HT1080 (cell line): ENCODE results near the gene TMC8. TPM values are rescaled to one million over a fixed set of nuclear protein-coding genes. Genes with fewer than 3 reads are reported as not detected.

ENCODE experiments used
- DNase-seq: peaks from one replicate; pipeline ENCODE4 v3.0.0-alpha.2; 2015; ENCODE audit warnings: low read depth
- total RNA-seq: library from RNA; depleted of rRNA; stranded (reverse); fragments of >200 nt; shearing (Covaris generic); gene quantifications from 2 replicates; pipeline ENCODE4 v1.2.3, GENCODE V29; 2014; rRNA removed

TMC8 gene
- total RNA-seq, 1 experiment from 2014 or later = 0.95 TPM

DNA sequence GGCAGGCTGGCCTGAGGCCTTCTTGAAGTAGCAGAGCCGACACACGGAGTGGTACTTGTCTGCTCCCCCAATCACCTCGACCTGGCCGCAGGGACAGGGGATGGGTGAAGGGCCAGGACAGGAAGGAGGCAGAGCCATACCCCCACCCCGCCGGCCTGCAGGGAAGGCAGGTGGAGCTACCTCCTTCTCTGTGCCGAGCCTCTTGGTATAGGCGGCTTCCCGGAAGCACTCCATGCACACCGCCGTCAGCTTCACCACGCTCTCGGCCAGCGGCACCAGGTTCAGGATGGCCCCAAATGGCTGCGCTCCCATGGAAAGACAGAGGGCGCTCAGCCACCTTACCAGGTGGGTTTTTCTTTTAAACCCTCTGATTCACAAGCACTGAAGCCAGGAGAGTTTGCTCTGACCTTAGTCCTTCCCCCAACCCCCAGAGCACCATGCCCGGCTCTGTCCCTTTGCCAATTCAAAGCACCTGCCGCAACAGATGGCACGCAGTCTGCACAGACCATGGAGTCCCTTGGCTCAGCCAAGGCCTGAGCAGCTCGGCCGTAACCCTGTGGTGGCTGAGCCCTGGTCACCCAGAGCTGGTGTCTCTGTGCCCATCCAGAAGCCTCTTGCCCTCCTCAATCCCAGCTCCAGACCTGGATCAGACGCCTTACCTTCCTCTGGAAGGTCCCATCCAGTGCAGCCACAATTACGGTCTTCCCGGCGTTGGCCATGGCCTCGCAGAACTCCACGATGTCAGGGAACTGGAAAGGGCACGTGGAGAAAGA lies 44.5 kb downstream of the TMC8 start:
- no peak for DNase-seq

DNA sequence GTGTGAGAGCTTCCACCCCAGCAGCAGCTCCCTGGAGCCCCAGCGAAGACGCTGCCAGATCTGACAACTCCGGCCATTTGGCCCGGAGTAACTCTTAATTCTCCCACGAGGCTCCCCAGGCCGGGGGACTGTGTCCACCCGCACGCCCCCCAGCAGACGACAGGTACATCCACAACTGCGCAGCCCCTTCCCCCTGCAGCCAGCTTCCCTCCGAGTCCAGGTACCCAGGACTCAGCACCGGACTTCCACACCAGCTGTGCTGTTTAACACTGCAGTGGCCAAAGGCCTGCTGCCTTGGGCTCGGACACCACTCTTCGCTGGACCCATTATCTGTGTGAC lies 45.0 kb downstream of the TMC8 start:
- DNase-seq = no peak

DNA sequence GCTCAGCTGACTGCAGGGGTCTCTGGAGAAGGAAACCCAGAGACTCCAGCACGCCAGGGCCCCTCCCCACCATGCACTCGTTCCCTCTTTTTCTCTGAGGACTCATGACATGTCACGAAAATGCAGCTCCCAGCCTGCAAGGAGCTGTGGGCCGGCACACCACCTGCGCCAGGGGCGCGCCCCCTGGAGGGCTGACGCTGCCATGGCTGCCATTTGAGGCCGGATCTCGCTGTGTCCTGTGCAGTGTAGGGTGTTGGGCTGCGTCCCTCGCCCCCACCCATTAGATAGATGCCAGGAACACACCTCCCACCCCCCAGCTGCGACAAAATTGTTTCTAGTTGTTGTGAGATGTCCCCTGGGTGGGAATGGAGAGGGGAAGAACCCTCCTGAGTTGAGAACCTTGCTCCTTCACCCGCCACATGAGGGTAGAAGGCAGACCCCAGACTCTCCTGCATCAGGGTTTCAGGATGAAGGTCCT lies 46.0 kb downstream of the TMC8 start:
- DNase-seq = peak; percentile 32

- no peak for DNase-seq
Measured at GRCh38 chr17:78179372-78179771, 48.8 kb downstream of the TMC8 start.

GRCh38 chr17:78180083-78180482 lies 49.5 kb downstream of the TMC8 start:
- no peak for DNase-seq

DNA sequence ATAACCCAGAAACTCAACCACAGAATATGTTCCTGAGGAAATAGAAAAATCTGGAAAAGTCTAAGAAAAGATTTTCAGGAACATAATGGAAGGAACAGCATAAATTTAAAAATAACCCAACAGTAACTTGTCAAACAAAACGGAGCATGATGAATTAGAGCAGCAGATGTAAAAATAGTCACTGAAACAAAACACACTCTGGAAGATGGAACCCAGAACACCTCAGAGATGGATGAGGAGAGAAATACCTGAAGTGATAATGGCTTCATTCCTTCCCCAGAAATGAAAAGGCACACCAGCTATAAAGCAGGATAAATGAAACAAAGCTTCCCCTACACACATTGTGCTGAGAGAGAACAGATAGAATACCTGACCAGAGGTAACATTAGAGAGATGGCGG lies 49.9 kb downstream of the TMC8 start:
- no peak for DNase-seq

- DNase-seq = no peak
Measured at GRCh38 chr17:78182504-78182903, 51.9 kb downstream of the TMC8 start.

- DNase-seq = no peak
Measured at GRCh38 chr17:78183916-78184315, 53.3 kb downstream of the TMC8 start.

DNA sequence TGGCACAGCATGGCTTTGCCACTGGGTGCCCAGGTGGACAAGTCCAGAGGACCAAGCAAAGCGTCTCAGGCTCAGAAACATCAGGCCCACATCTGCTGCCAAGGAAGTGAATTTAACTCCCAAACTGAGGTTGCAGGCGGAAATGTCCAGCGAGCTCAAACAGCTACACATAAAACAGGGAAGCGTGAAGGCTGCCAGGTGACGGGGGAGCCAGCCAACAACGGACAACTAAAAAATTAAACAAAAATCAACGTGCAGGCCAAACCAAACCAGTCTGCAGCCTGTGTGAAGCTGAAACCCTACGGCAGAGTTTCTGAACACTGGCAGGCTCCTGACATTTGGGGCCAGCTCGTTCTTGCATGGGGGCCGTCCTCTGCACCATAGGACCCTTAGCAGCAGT lies 53.8 kb downstream of the TMC8 start:
- no peak for DNase-seq

DNA sequence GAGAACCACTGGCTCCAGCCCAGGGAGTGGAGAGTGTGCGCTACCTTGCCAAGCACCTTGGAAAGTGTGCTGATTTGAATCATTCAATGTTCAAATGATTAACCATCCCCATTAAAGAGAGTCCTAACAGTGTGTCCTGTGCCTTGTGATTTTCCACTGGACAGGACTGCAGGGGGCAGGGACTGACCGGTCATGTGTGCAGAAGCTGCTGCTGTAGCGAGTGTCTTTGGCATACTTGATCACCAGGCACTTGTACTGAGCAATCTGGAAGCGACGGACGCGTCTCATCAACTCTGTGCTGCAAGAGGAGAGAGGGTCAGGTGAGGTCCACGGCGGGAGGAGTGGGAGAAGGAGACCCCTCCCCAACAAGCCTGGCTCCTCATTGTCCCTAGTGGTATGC lies 54.3 kb downstream of the TMC8 start:
- DNase-seq = no peak

DNA sequence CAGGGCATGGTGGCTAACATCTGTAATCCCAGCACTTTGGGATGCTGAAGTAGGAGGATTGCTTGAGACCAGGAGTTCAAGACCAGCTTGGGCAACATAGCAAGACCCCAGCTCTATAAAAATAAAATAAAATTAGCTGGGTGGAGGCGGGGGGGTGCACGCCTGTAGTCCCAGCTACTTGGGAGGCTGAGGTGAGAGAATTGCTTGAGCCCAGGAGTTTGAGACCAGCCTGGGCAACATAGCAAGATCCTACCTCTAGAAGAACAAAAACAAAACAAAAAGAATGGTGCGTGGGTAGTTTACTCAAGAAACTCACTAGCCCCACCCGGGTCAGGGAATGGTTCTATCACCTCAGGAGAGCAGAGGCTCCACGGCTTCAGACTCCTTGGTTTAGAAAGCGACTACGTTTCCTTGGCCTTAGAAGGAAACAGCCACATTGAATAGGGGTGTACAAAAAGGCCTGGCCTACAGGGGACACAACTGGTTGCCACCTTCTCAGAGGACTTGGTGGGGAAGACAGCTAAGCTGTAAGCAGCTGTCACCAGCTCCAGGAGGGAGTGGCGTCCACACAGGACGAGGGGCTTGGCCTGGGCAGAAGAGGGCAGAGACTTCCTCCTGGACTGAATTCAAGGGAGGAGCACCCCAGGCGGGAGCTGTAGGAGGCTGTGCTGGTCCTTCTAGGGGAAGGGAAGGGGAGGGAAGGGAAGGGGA lies 55.6 kb downstream of the TMC8 start:
- peak; percentile 59 for DNase-seq

- peak; percentile 98 for DNase-seq
Measured at GRCh38 chr17:78186692-78187595, 56.4 kb downstream of the TMC8 start, which contains the start of the genes AFMID and TK1. TSS of gene AFMID (plus strand) at chr17:78187362. CDS start at chr17:78187371, 9 bp downstream. TSS of gene TK1 (minus strand) at chr17:78187052. CDS start at chr17:78186994, 58 bp downstream.

Other genes starting within 250 kb of the TMC8 start
- 2.7 and 4.1 TPM in 2 replicates for gene TNRC6C, start 172.1 kb upstream of the TMC8 start, total RNA-seq
- gene TMC6, start 2.0 kb upstream of the TMC8 start, total RNA-seq = 4.0 and 6.1 TPM in 2 replicates
- gene C17orf99, start 15.6 kb downstream of the TMC8 start, total RNA-seq = not detected in 2 replicates
- 49.5 and 62.1 TPM in 2 replicates for gene SYNGR2, start 37.8 kb downstream of the TMC8 start, total RNA-seq
- gene TK1, start 56.3 kb downstream of the TMC8 start, total RNA-seq = 137 and 153 TPM in 2 replicates
- gene AFMID, start 56.6 kb downstream of the TMC8 start, total RNA-seq = 35.2 and 37.2 TPM in 2 replicates
- gene BIRC5, start 83.5 kb downstream of the TMC8 start, total RNA-seq = 166 and 195 TPM in 2 replicates
- not detected in 2 replicates for gene TMEM235, start 100.9 kb downstream of the TMC8 start, total RNA-seq
- gene SOCS3, start 229.3 kb downstream of the TMC8 start, total RNA-seq = 22.9 and 27.4 TPM in 2 replicates
- gene PGS1, start 247.9 kb downstream of the TMC8 start, total RNA-seq = 27.6 and 38.0 TPM in 2 replicates